ENCODE results near the gene COL7A1.
"Not testable (repeated sequence)": the region's sequence is repeated elsewhere in the genome, so short reads cannot be mapped to it uniquely, and the experiment has no call there.

Gene COL7A1

GRCh38 chr3:48560648-48561018 is 34.5 kb downstream of the COL7A1 start:
- no peak for DNase-seq

- no peak for DNase-seq
Observed at GRCh38 chr3:48558493-48559134, 36.5 kb downstream of the COL7A1 start.

- DNase-seq: peak; percentile 90
Observed at GRCh38 chr3:48556796-48557626, 38.1 kb downstream of the COL7A1 start, which contains the start of gene PFKFB4. TSS of gene PFKFB4 (minus strand) at chr3:48556803. CDS start at chr3:48556777, 26 bp downstream.

GRCh38 chr3:48555949-48556795 is 39.0 kb downstream of the COL7A1 start:
- DNase-seq: no peak

GRCh38 chr3:48555231-48555948 is 39.7 kb downstream of the COL7A1 start:
- no peak for DNase-seq

GRCh38 chr3:48553886-48554845 is 41.0 kb downstream of the COL7A1 start:
- no peak for DNase-seq

- DNase-seq: no peak
Observed at GRCh38 chr3:48553361-48553760, 41.8 kb downstream of the COL7A1 start.

- no peak for DNase-seq
Observed at GRCh38 chr3:48552111-48552951, 42.8 kb downstream of the COL7A1 start.

GRCh38 chr3:48551651-48552050 is 43.5 kb downstream of the COL7A1 start:
- not testable (repeated sequence) for DNase-seq

- no peak for DNase-seq
Observed at GRCh38 chr3:48548729-48549705, 46.1 kb downstream of the COL7A1 start.

GRCh38 chr3:48548126-48548525 is 47.0 kb downstream of the COL7A1 start:
- DNase-seq: no peak

GRCh38 chr3:48546203-48546829 is 48.8 kb downstream of the COL7A1 start:
- DNase-seq: no peak

GRCh38 chr3:48544141-48544540 is 51.0 kb downstream of the COL7A1 start:
- DNase-seq: no peak

GRCh38 chr3:48543271-48543866 is 51.8 kb downstream of the COL7A1 start:
- no peak for DNase-seq

GRCh38 chr3:48538451-48538850 is 56.7 kb downstream of the COL7A1 start:
- DNase-seq: no peak

GRCh38 chr3:48536785-48537184 is 58.3 kb downstream of the COL7A1 start:
- no peak for DNase-seq

- DNase-seq: no peak
Observed at GRCh38 chr3:48536116-48536515, 59.0 kb downstream of the COL7A1 start.

GRCh38 chr3:48535578-48535977 is 59.6 kb downstream of the COL7A1 start:
- no peak for DNase-seq

Measured in NCI-H2107 (cell line).